ENCODE results near the gene ZNF385D. TPM values are rescaled to one million over a fixed set of nuclear protein-coding genes. Genes with fewer than 3 reads are reported as not detected.

ZNF385D gene
- total and polyA plus RNA-seq, 2 of the 13 experiments (the other 11 are each of a cell fraction or from before 2014, with no cell fraction given): not detected

DNA sequence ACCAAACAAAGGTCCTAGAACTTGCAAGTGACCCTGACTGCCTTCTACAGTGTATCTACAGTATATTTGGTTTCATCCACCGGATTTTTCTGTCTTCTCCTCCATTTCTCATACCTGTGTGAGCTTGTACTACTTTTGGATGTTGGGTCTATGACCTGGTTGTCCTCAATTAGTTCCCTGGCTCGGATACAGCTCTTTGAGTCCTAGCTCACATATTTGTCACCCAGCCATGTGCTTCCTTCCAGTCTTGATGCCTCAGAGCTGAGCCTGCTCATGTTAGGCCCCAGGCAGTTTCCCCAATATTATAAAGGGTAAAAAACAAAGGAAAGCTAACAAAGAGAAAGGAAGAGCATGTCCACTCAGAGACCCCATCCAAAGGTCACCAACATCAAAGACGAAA is 28.2 kb downstream of the ZNF385D start:
- no peak for DNase-seq (ENCODE audit: low spot score)
- Histone ChIP-seq H3K27ac (ENCODE audit: extremely low read length, insufficient read depth, low read length) (no peak overlapping the region), H3K27me3 (ENCODE audit: control insufficient read depth in 1 of 2, insufficient read depth in 2 of 2, low read length in 2 of 2) (no peaks in the 10 kb centered on the region), H3K4me2 (ENCODE audit: low read depth, low read length) (no peak overlapping the region), H3K4me1 (ENCODE audit: insufficient read depth, low read length) (no peaks in the 10 kb centered on the region), H3K9me3 (ENCODE audit: low read length) (peaks cover 14% of the 10 kb centered on the region), H3K9ac (ENCODE audit: insufficient read depth, low read depth, low read length) (no peak overlapping the region), H3K36me3 (replicated peaks in 1 of 2; ENCODE audit: control insufficient read depth in 1 of 2, insufficient read depth in 2 of 2, low read length in 2 of 2) (no peaks in the 10 kb centered on the region), H3K4me3 (replicated peaks in 1 of 3; ENCODE audit: insufficient read depth in 1 of 3, low read depth in 2 of 3, low read length in 3 of 3) (no peak overlapping the region), H3K79me2 (ENCODE audit: insufficient read depth, low read length) (no peaks in the 10 kb centered on the region), H2AFZ (ENCODE audit: low read length) (no peak overlapping the region), H4K20me1 (ENCODE audit: insufficient read depth, low read length) (no peaks in the 10 kb centered on the region)
- intact Hi-C loops (cut with micrococcal nuclease; ENCODE audit: unreplicated experiment): no loop called here
- ChIA-PET CTCF (ENCODE audit: low intra/inter-chr PET ratio, low total read pairs) (no interaction called here), POLR2A (no interaction called here)
- FAIRE-seq: no peak
- TF ChIP-seq, protein P1, sequence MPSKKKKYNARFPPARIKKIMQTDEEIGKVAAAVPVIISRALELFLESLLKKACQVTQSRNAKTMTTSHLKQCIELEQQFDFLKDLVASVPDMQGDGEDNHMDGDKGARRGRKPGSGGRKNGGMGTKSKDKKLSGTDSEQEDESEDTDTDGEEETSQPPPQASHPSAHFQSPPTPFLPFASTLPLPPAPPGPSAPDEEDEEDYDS (CRISPR knock-in tag; IDR thresholded peaks at IDR 0.05): no peak
- no peak for TF ChIP-seq ATF7 (IDR thresholded peaks at IDR 0.05)
- no peak for TF ChIP-seq ATF7 (CRISPR knock-in tag; IDR thresholded peaks at IDR 0.05)
- no peak for TF ChIP-seq TBL1XR1 (IDR thresholded peaks at IDR 0.05; ENCODE audit: borderline replicate concordance, low read length, partially characterized antibody)
- no peak for TF ChIP-seq KLF6 (CRISPR knock-in tag; IDR thresholded peaks at IDR 0.05)
- no peak for TF ChIP-seq ZNF296 (CRISPR knock-in tag; conservative IDR thresholded peaks at IDR 0.05)
- TF ChIP-seq TMF1 (CRISPR knock-in tag; IDR thresholded peaks at IDR 0.05; ENCODE audit: low read depth): no peak
- TF ChIP-seq TFDP2 (CRISPR knock-in tag; IDR thresholded peaks at IDR 0.05): no peak
- TF ChIP-seq ZNF234 (CRISPR knock-in tag; conservative IDR thresholded peaks at IDR 0.05): no peak
- TF ChIP-seq PCBP1 (IDR thresholded peaks at IDR 0.05; ENCODE audit: borderline replicate concordance, low read depth, low read length): no peak
- TF ChIP-seq ZFYVE20 (CRISPR knock-in tag; IDR thresholded peaks at IDR 0.05; ENCODE audit: borderline replicate concordance, low read depth): no peak
- TF ChIP-seq KDM6A (CRISPR knock-in tag; IDR thresholded peaks at IDR 0.05; ENCODE audit: low read depth): no peak
- no peak for TF ChIP-seq ZNF589 (CRISPR knock-in tag; conservative IDR thresholded peaks at IDR 0.05)
- 1% methylated on average over 3 of the region's 3 CpGs for WGBS (ENCODE audit: low lambda C conversion rate)
- ATAC-seq: no peak
- BruUV-seq (replicated peaks): no TSS peak
- in situ Hi-C loops (cut with HindIII; ENCODE audit: extremely low pct_ligation_motif_present, low pct_unique_long_range_greater_than_20kb): no loop called here

Measured in HepG2 (cell line).